BLaER1 treated with 17β-estradiol and CSF1 and Interleukin-3, amounts not matched to agents 10 nM and 100 nM (cell line): Measurements from ENCODE around the gene ZBTB5.
A peak's percentile ranks its signal among the peaks of the same experiment; 100 is the strongest.

Experiments used
- H3K27ac ChIP-seq, 11 experiments: shearing (Covaris generic); formaldehyde crosslinking; 2 replicates each; pipeline ENCODE4 v1.8.1; 2022
- H3K27me3 ChIP-seq, 11 experiments: shearing (Covaris generic); formaldehyde crosslinking; 2 replicates each; pipeline ENCODE4 v1.8.1; 2022
- H3K36me3 ChIP-seq, 11 experiments: shearing (Covaris generic); formaldehyde crosslinking; 2 replicates each; pipeline ENCODE4 v1.8.1; 2022
- H3K4me1 ChIP-seq, 10 experiments: shearing (Covaris generic); formaldehyde crosslinking; 2 replicates each; pipeline ENCODE4 v1.8.1; 2022
- H3K4me2 ChIP-seq, 11 experiments: shearing (Covaris generic); formaldehyde crosslinking; 2 replicates each; pipeline ENCODE4 v1.8.1; 2022
- H3K4me3 ChIP-seq, 10 experiments: shearing (Covaris generic); formaldehyde crosslinking; 2 replicates each; pipeline ENCODE4 v1.8.1; 2022
- H3K9ac ChIP-seq, 11 experiments: shearing (Covaris generic); formaldehyde crosslinking; 2 replicates each; pipeline ENCODE4 v1.8.1; 2022
- H3K9me3 ChIP-seq, 11 experiments: shearing (Covaris generic); formaldehyde crosslinking; replicated peaks in 1 of 11; 2 replicates each; pipeline ENCODE4 v1.8.1; 2022
- H4K20me1 ChIP-seq, 11 experiments: shearing (Covaris generic); formaldehyde crosslinking; 2 replicates each; pipeline ENCODE4 v1.8.1; 2022
- Cebpa-rat ChIP-seq, 11 experiments: shearing (Covaris generic); IDR thresholded peaks; 2 replicates each; pipeline ENCODE4 v1.8.1; 2022

ZBTB5 gene

GRCh38 chr9:37464006-37464405 is 1.2 kb downstream of the ZBTB5 start:
- peaks cover 0 to 6% (median 0%) of the 10 kb centered on the region in 11 experiments; a peak in 1 of 22 replicates for H3K27me3 ChIP-seq
- no peak for TF ChIP-seq Cebpa-rat (IDR thresholded peaks at IDR 0.05)
- H4K20me1 ChIP-seq: peaks cover 0 to 50% (median 11%) of the 10 kb centered on the region in 11 experiments; a peak in 13 of 22 replicates
- peak overlapping the region; percentile 82 to 99 (median 91) for H3K4me2 ChIP-seq
- peaks cover 25 to 39% (median 31%) of the 10 kb centered on the region in 10 experiments for H3K4me1 ChIP-seq
- H3K9me3 ChIP-seq: no peaks in the 10 kb centered on the region
- peak overlapping the region; percentile 80 to 97 (median 87) for H3K4me3 ChIP-seq
- H3K9ac ChIP-seq: peak overlapping the region; percentile 88 to 97 (median 94)
- peak overlapping the region; percentile 86 to 98 (median 92); a peak in 21 of 22 replicates for H3K27ac ChIP-seq
- peaks cover 0 to 15% (median 4%) of the 10 kb centered on the region in 11 experiments; a peak in 6 of 22 replicates for H3K36me3 ChIP-seq

DNA sequence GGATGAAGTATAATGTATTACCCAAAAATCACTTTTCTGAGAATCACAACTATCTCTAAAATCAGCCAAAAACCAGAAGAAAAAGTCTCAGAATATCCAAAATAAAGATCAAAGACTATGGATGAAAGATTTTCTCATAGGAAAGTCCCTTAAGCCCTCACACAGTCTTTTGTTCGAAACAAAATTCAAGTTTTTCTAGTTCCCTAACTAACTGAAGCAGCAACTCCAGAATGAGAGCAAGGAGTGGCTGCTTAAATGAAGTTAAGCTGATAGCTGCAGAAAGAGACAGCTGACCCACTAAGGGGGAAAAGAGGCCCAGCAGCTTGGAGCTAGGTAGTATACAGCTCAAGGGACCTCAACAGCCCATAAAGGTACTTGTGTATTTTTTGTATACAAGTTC is 8.4 kb downstream of the ZBTB5 start:
- Histone ChIP-seq H3K36me3 (peaks cover 19 to 48% (median 32%) of the 10 kb centered on the region in 11 experiments; a peak in 20 of 22 replicates), H3K27me3 (no peaks in the 10 kb centered on the region), H4K20me1 (peaks cover 35 to 92% (median 57%) of the 10 kb centered on the region in 11 experiments; a peak in 20 of 22 replicates), H3K9ac (no peak overlapping the region), H3K9me3 (peaks cover 9 to 17% (median 14%) of the 10 kb centered on the region in 11 experiments; a peak in 19 of 22 replicates), H3K4me2 (no peak overlapping the region), H3K4me3 (no peak overlapping the region), H3K27ac (no peak overlapping the region), H3K4me1 (peaks cover 0 to 5% (median 1%) of the 10 kb centered on the region in 10 experiments; a peak in 10 of 20 replicates)
- no peak for TF ChIP-seq Cebpa-rat (IDR thresholded peaks at IDR 0.05)

DNA sequence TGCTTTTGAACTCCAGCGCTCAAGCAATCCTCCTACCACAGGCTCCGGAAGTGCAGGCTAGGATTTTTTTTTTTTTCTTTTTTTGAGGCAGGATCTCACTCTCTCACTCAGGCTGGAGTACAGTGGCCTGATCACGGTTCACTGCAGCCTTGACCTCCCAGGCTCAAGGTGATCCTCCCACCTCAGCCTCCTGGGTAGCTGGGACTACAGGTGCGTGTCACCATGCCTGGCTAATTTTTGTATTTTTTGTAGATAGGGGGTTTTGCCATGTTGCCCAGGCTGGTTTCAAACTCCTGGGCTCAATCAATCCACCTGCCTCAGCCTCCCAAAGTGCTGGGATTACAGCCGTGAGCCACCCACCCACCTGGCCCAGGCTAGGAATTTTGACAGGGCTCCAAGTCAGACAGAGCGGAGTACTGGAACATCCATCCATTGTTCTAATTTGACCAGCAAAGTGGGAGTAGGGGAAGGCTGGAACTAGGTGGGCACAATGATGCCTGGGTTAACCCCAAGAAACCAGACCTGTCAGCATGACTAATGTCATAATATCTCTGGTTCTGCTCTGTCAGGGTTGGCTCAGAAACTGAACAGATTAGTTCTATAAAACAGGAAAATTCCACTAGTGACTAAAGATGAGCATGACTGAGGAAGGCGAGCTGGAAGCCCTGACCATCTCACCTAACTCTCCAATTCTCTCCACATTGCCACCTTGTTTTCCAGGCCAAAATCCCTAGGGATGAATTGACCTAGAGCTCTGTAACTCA is 9.2 kb downstream of the ZBTB5 start:
- no peak for TF ChIP-seq Cebpa-rat (IDR thresholded peaks at IDR 0.05)
- Histone ChIP-seq H3K27me3 (no peaks in the 10 kb centered on the region), H3K27ac (no peak overlapping the region), H3K9ac (no peak overlapping the region), H3K9me3 (peaks cover 9 to 17% (median 14%) of the 10 kb centered on the region in 11 experiments; a peak in 19 of 22 replicates), H3K4me2 (no peak overlapping the region), H3K36me3 (peaks cover 22 to 52% (median 37%) of the 10 kb centered on the region in 11 experiments; a peak in 20 of 22 replicates), H3K4me3 (no peak overlapping the region), H4K20me1 (peaks cover 37 to 92% (median 63%) of the 10 kb centered on the region in 11 experiments; a peak in 20 of 22 replicates), H3K4me1 (peaks cover 0 to 5% (median 0%) of the 10 kb centered on the region in 10 experiments; a peak in 4 of 20 replicates)

DNA sequence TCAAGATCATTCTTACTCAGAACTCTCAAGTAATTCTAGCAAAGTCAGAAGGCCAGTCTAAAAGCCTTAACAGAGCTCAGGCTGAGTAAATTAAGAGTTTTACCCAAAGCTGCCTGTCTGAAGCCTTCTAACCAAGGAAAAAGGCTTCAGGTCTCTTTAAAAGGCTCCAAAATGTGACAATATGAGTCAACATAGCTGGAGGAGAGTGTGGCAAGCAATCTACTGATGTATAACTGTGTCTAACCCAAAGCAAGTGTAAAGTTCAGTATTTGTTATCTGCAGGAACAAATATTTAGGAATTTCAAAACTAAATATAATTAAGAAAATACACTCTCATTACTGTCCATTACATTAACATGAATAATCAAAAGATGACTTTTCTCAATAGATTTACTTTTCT is 11.0 kb downstream of the ZBTB5 start:
- Histone ChIP-seq H3K4me3 (no peak overlapping the region), H3K4me1 (peaks cover 0 to 5% (median 0%) of the 10 kb centered on the region in 10 experiments; a peak in 4 of 20 replicates), H3K4me2 (no peak overlapping the region), H3K36me3 (peaks cover 36 to 65% (median 48%) of the 10 kb centered on the region in 11 experiments), H4K20me1 (peaks cover 37 to 97% (median 62%) of the 10 kb centered on the region in 11 experiments; a peak in 20 of 22 replicates), H3K27me3 (no peaks in the 10 kb centered on the region), H3K9ac (no peak overlapping the region), H3K9me3 (peaks cover 9 to 20% (median 14%) of the 10 kb centered on the region in 11 experiments; a peak in 19 of 22 replicates), H3K27ac (no peak overlapping the region)
- no peak for TF ChIP-seq Cebpa-rat (IDR thresholded peaks at IDR 0.05)

- Histone ChIP-seq H3K27ac (no peak overlapping the region), H3K4me2 (no peak overlapping the region), H3K4me1 (peaks cover 0 to 5% (median 0%) of the 10 kb centered on the region in 10 experiments; a peak in 4 of 20 replicates), H3K4me3 (no peak overlapping the region), H3K36me3 (peaks cover 41 to 69% (median 52%) of the 10 kb centered on the region in 11 experiments), H4K20me1 (peaks cover 37 to 97% (median 62%) of the 10 kb centered on the region in 11 experiments; a peak in 20 of 22 replicates), H3K27me3 (no peaks in the 10 kb centered on the region), H3K9ac (no peak overlapping the region), H3K9me3 (peaks cover 9 to 20% (median 14%) of the 10 kb centered on the region in 11 experiments; a peak in 19 of 22 replicates)
- TF ChIP-seq Cebpa-rat (IDR thresholded peaks at IDR 0.05): no peak
Observed at GRCh38 chr9:37453827-37454226, 11.4 kb downstream of the ZBTB5 start.

DNA sequence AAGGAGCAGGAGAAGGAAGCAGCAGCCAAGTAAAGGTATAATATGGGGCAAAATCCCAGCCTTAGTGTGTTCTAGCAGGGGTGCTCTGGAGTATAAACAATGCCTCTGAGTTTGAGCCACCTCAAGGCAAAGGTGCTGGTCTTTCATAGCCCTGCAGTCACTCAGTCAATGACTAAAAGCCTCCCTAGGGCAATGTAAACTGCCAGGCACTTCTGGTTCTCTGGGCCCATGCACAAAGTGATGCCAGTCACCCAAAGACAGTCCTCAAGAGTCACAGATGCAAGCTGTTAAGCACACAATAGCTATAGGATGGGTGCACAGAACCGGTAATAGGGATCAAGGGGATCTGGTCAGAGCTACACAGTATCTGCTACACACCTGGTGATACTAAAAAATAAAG is 12.6 kb downstream of the ZBTB5 start:
- H3K4me3 ChIP-seq: no peak overlapping the region
- H3K4me2 ChIP-seq: no peak overlapping the region
- peaks cover 0 to 5% (median 0%) of the 10 kb centered on the region in 10 experiments; a peak in 4 of 20 replicates for H3K4me1 ChIP-seq
- no peaks in the 10 kb centered on the region for H3K27me3 ChIP-seq
- H3K36me3 ChIP-seq: peaks cover 46 to 76% (median 62%) of the 10 kb centered on the region in 11 experiments
- H4K20me1 ChIP-seq: peaks cover 36 to 92% (median 59%) of the 10 kb centered on the region in 11 experiments; a peak in 20 of 22 replicates
- H3K27ac ChIP-seq: no peak overlapping the region
- H3K9me3 ChIP-seq: peaks cover 9 to 20% (median 14%) of the 10 kb centered on the region in 11 experiments; a peak in 19 of 22 replicates
- TF ChIP-seq Cebpa-rat (IDR thresholded peaks at IDR 0.05): no peak
- H3K9ac ChIP-seq: no peak overlapping the region

GRCh38 chr9:37451628-37452027 is 13.6 kb downstream of the ZBTB5 start:
- H3K27me3 ChIP-seq: no peaks in the 10 kb centered on the region
- peaks cover 0 to 5% (median 0%) of the 10 kb centered on the region in 10 experiments; a peak in 4 of 20 replicates for H3K4me1 ChIP-seq
- peaks cover 9 to 20% (median 14%) of the 10 kb centered on the region in 11 experiments; a peak in 19 of 22 replicates for H3K9me3 ChIP-seq
- no peak overlapping the region for H3K9ac ChIP-seq
- no peak overlapping the region for H3K4me3 ChIP-seq
- peaks cover 31 to 92% (median 57%) of the 10 kb centered on the region in 11 experiments; a peak in 20 of 22 replicates for H4K20me1 ChIP-seq
- no peak overlapping the region for H3K4me2 ChIP-seq
- no peak for TF ChIP-seq Cebpa-rat (IDR thresholded peaks at IDR 0.05)
- H3K27ac ChIP-seq: no peak overlapping the region
- H3K36me3 ChIP-seq: peaks cover 50 to 75% (median 60%) of the 10 kb centered on the region in 11 experiments

- Histone ChIP-seq H3K4me1 (peaks cover 0 to 5% (median 0%) of the 10 kb centered on the region in 10 experiments; a peak in 4 of 20 replicates), H3K36me3 (peaks cover 42 to 73% (median 56%) of the 10 kb centered on the region in 11 experiments), H4K20me1 (peaks cover 33 to 92% (median 54%) of the 10 kb centered on the region in 11 experiments; a peak in 20 of 22 replicates), H3K4me3 (no peak overlapping the region), H3K4me2 (no peak overlapping the region), H3K27me3 (no peaks in the 10 kb centered on the region), H3K27ac (no peak overlapping the region), H3K9ac (no peak overlapping the region), H3K9me3 (peaks cover 0 to 7% (median under 1%) of the 10 kb centered on the region in 11 experiments; a peak in 14 of 22 replicates)
- no peak for TF ChIP-seq Cebpa-rat (IDR thresholded peaks at IDR 0.05)
Observed at GRCh38 chr9:37449862-37450632, 15.2 kb downstream of the ZBTB5 start.
